H1 (cell line): Measurements from ENCODE around the gene CASTOR1. TPM values are rescaled to one million over a fixed set of nuclear protein-coding genes. Genes with fewer than 3 reads are reported as not detected.

Experiments
- polyA plus RNA-seq, 7 experiments: library from polyadenylated mRNA; depleted of rRNA in 3 of 7; stranded (reverse) in 5 of 7; unstranded in 2 of 7; fragments of >200 nt in 5 of 7; fragments of 200-250 nt in 2 of 7; gene quantifications; 1 replicate in 5 of 7; 2 replicates in 1 of 7; 4 replicates in 1 of 7; pipeline versions ENCODE4 v1.2.1 to v1.2.3, GENCODE V29; 2011 to 2013; ENCODE audit warnings: missing spikeins in 2 of 7, mixed read lengths in 2 of 7
- total RNA-seq: library from RNA; stranded (reverse); fragmentation: NEBNext Ultra II Directional; extraction: Animal tissue kit (Norgen Biotek cat#: 25700); gene quantifications from 2 replicates; pipeline ENCODE4 v1.2.1, GENCODE V29; 2021

The CASTOR1 gene
- total and polyA plus RNA-seq, 2 of the 8 experiments (the other 6 are each of a cell fraction or from before 2014, with no cell fraction given): 10.3 to 36.0 TPM

Other genes starting within 250 kb of the CASTOR1 start
- not detected in 2 replicates for gene HORMAD2, start 209.0 kb downstream of the CASTOR1 start, total RNA-seq
- 0.03 TPM in 1 of 2 replicates, not detected in the other for gene HORMAD2, start 209.0 kb downstream of the CASTOR1 start, polyA plus RNA-seq (2011; rRNA removed)
- gene LIF, start 42.7 kb downstream of the CASTOR1 start, total RNA-seq: 3.3 and 3.5 TPM in 2 replicates
- gene LIF, start 42.7 kb downstream of the CASTOR1 start, polyA plus RNA-seq (2011; rRNA removed): 3.3 and 4.1 TPM in 2 replicates
- not detected in 2 replicates for gene OSM, start 22.7 kb downstream of the CASTOR1 start, total RNA-seq
- gene OSM, start 22.7 kb downstream of the CASTOR1 start, polyA plus RNA-seq (2011; rRNA removed): not detected in 2 replicates
- 5.4 and 6.5 TPM in 2 replicates for gene TBC1D10A, start 37.4 kb upstream of the CASTOR1 start, total RNA-seq
- 7.0 and 11.3 TPM in 2 replicates for gene TBC1D10A, start 37.4 kb upstream of the CASTOR1 start, polyA plus RNA-seq (2011; rRNA removed)
- 275 and 285 TPM in 2 replicates for gene SF3A1, start 67.4 kb upstream of the CASTOR1 start, total RNA-seq
- gene SF3A1, start 67.4 kb upstream of the CASTOR1 start, polyA plus RNA-seq (2011; rRNA removed): 27.8 and 83.8 TPM in 2 replicates
- 4.1 and 4.8 TPM in 2 replicates for gene CCDC157, start 67.5 kb upstream of the CASTOR1 start, total RNA-seq
- gene CCDC157, start 67.5 kb upstream of the CASTOR1 start, polyA plus RNA-seq (2011; rRNA removed): 8.4 and 9.4 TPM in 2 replicates
- gene RNF215, start 97.9 kb upstream of the CASTOR1 start, total RNA-seq: 15.3 and 19.0 TPM in 2 replicates
- gene RNF215, start 97.9 kb upstream of the CASTOR1 start, polyA plus RNA-seq (2011; rRNA removed): 13.1 and 16.4 TPM in 2 replicates
- 2.8 and 4.3 TPM in 2 replicates for gene SEC14L2, start 107.5 kb upstream of the CASTOR1 start, total RNA-seq
- gene SEC14L2, start 107.5 kb upstream of the CASTOR1 start, polyA plus RNA-seq (2011; rRNA removed): 1.8 and 3.2 TPM in 2 replicates
- gene MTFP1, start 136.3 kb upstream of the CASTOR1 start, total RNA-seq: 59.8 and 66.4 TPM in 2 replicates
- gene MTFP1, start 136.3 kb upstream of the CASTOR1 start, polyA plus RNA-seq (2011; rRNA removed): 98.8 and 120 TPM in 2 replicates
- gene SEC14L3, start 182.5 kb upstream of the CASTOR1 start, total RNA-seq: not detected in 2 replicates
- not detected in 2 replicates for gene SEC14L3, start 182.5 kb upstream of the CASTOR1 start, polyA plus RNA-seq (2011; rRNA removed)
- 3.9 and 4.9 TPM in 2 replicates for gene SEC14L4, start 216.2 kb upstream of the CASTOR1 start, total RNA-seq
- gene SEC14L4, start 216.2 kb upstream of the CASTOR1 start, polyA plus RNA-seq (2011; rRNA removed): 2.6 and 2.9 TPM in 2 replicates